Measurements from ENCODE around the gene COL4A4.

Gene COL4A4

DNA sequence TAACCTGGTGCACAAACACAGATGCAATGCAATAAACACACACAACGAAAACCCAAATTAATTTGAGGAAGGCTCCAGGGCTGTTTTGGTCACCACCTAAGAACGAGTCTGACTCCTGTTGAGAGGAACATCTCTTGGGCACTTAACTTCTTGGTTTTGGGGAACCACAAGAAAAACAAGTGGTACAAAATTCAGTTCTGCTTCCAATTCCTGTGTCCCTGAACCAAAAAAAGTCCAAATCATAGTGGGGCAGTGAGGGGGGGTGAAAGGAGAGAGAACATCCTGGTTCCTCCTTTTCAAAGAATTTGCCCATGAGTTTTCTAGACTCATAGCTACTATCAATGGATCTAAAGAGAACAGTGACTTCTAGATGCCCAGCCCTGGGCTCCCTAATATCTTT lies 143.6 kb downstream of the COL4A4 start:
- Histone ChIP-seq H3K9me2 (replicated peaks; ENCODE audit: insufficient read depth, low read length) (no peaks in the 10 kb centered on the region), H3K4me2 (ENCODE audit: low read depth, low read length, poor library complexity, severe bottlenecking) (no peak overlapping the region), H3K4me3 (ENCODE audit: insufficient read depth, low read length, poor library complexity, severe bottlenecking) (no peak overlapping the region), H3K9me3 (ENCODE audit: insufficient read depth, low read length) (no peaks in the 10 kb centered on the region), H3K36me3 (ENCODE audit: low read length) (no peaks in the 10 kb centered on the region; the same call in 1 of the 2 replicates), H4K20me1 (ENCODE audit: low read depth, low read length) (no peaks in the 10 kb centered on the region), H3F3A (ENCODE audit: insufficient read depth) (no peaks in the 10 kb centered on the region), H3K9ac (ENCODE audit: low read length) (no peak overlapping the region), H3K27ac (ENCODE audit: low read depth, low read length) (no peak overlapping the region), H3K27me3 (ENCODE audit: low read length) (no peaks in the 10 kb centered on the region), H3K79me2 (ENCODE audit: insufficient read depth, low read length) (no peaks in the 10 kb centered on the region), H2AFZ (ENCODE audit: low read depth, low read length, severe bottlenecking) (no peak overlapping the region)
- TF ChIP-seq EZH2phosphoT487 (conservative IDR thresholded peaks at IDR 0.05; ENCODE audit: low read length) = no peak
- TF ChIP-seq, protein P1, sequence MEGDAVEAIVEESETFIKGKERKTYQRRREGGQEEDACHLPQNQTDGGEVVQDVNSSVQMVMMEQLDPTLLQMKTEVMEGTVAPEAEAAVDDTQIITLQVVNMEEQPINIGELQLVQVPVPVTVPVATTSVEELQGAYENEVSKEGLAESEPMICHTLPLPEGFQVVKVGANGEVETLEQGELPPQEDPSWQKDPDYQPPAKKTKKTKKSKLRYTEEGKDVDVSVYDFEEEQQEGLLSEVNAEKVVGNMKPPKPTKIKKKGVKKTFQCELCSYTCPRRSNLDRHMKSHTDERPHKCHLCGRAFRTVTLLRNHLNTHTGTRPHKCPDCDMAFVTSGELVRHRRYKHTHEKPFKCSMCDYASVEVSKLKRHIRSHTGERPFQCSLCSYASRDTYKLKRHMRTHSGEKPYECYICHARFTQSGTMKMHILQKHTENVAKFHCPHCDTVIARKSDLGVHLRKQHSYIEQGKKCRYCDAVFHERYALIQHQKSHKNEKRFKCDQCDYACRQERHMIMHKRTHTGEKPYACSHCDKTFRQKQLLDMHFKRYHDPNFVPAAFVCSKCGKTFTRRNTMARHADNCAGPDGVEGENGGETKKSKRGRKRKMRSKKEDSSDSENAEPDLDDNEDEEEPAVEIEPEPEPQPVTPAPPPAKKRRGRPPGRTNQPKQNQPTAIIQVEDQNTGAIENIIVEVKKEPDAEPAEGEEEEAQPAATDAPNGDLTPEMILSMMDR (IDR thresholded peaks at IDR 0.05; ENCODE audit: insufficient read depth, low read length, poor library complexity, severe bottlenecking) = no peak

DNA sequence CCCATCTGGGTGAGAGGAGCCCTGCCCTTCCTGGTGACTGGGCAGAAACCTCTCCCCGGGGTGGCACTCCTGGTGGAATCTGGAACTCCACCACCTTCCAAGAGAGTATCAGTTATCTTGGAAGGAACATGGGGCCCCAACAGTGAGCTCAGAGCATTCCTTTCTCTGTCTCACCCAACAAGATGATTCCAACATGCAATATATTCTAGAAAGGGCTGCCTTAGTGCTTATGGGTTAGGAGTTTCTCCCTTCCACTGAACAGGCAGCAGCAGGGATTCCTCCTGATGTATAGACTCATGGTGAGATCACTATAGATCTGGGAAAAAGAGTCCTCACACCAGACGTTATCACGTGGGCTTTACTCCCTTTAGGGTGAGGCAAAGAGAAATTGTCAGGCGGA lies 147.1 kb downstream of the COL4A4 start:
- no peak overlapping the region for H2AFZ ChIP-seq (ENCODE audit: low read depth, low read length, severe bottlenecking)
- no peaks in the 10 kb centered on the region for H3K36me3 ChIP-seq (ENCODE audit: low read length)
- no peaks in the 10 kb centered on the region for H3F3A ChIP-seq (ENCODE audit: insufficient read depth)
- no peaks in the 10 kb centered on the region for H4K20me1 ChIP-seq (ENCODE audit: low read depth, low read length)
- no peaks in the 10 kb centered on the region for H3K9me3 ChIP-seq (ENCODE audit: insufficient read depth, low read length)
- no peaks in the 10 kb centered on the region for H3K79me2 ChIP-seq (ENCODE audit: insufficient read depth, low read length)
- H3K4me3 ChIP-seq (ENCODE audit: insufficient read depth, low read length, poor library complexity, severe bottlenecking) = no peak overlapping the region
- no peaks in the 10 kb centered on the region for H3K9me2 ChIP-seq (replicated peaks; ENCODE audit: insufficient read depth, low read length)
- no peak overlapping the region for H3K27ac ChIP-seq (ENCODE audit: low read depth, low read length)
- H3K9ac ChIP-seq (ENCODE audit: low read length) = no peak overlapping the region
- H3K4me2 ChIP-seq (ENCODE audit: low read depth, low read length, poor library complexity, severe bottlenecking) = no peak overlapping the region
- H3K27me3 ChIP-seq (ENCODE audit: low read length) = no peaks in the 10 kb centered on the region
- TF ChIP-seq, protein P1 (IDR thresholded peaks at IDR 0.05; ENCODE audit: insufficient read depth, low read length, poor library complexity, severe bottlenecking) = no peak
- no peak for TF ChIP-seq EZH2phosphoT487 (conservative IDR thresholded peaks at IDR 0.05; ENCODE audit: low read length)

DNA sequence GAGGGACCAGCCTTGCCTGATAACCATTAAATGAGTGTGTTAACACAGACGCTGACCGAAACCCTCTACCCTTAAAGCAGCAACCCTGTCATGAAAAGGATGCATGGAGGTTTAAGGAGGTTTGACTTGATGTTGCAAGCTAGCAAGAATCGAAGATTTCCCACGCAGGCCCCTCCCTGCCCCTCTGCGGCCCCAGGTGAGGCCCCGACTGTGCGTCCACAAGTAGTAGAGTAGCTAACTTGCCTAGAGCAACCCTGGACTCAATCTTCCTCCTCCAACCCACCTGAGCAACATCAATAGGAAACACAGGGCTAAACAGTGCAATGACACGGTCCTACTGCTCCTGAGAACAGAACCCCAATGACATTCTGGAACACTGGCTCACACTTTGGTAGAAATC lies 150.1 kb downstream of the COL4A4 start:
- Histone ChIP-seq H3K27me3 (ENCODE audit: low read length) (no peaks in the 10 kb centered on the region), H3F3A (ENCODE audit: insufficient read depth) (no peaks in the 10 kb centered on the region), H4K20me1 (ENCODE audit: low read depth, low read length) (no peaks in the 10 kb centered on the region), H3K27ac (ENCODE audit: low read depth, low read length) (no peak overlapping the region), H3K9ac (ENCODE audit: low read length) (no peak overlapping the region), H3K9me3 (ENCODE audit: insufficient read depth, low read length) (no peaks in the 10 kb centered on the region), H3K79me2 (ENCODE audit: insufficient read depth, low read length) (no peaks in the 10 kb centered on the region), H3K36me3 (ENCODE audit: low read length) (no peaks in the 10 kb centered on the region), H2AFZ (ENCODE audit: low read depth, low read length, severe bottlenecking) (no peak overlapping the region), H3K4me2 (ENCODE audit: low read depth, low read length, poor library complexity, severe bottlenecking) (no peak overlapping the region), H3K4me3 (ENCODE audit: insufficient read depth, low read length, poor library complexity, severe bottlenecking) (no peak overlapping the region), H3K9me2 (replicated peaks; ENCODE audit: insufficient read depth, low read length) (no peaks in the 10 kb centered on the region)
- TF ChIP-seq EZH2phosphoT487 (conservative IDR thresholded peaks at IDR 0.05; ENCODE audit: low read length) = no peak
- TF ChIP-seq, protein P1 (IDR thresholded peaks at IDR 0.05; ENCODE audit: insufficient read depth, low read length, poor library complexity, severe bottlenecking) = no peak

Measured in SU-DHL-6 (cell line).